Thoracic aorta endothelial cell (primary cell): ENCODE results near the gene PLEK2. TPM values are rescaled to one million over a fixed set of nuclear protein-coding genes. Genes with fewer than 3 reads are reported as not detected.

Experiments
- small RNA-seq: library from RNA; depleted of rRNA; stranded (forward); fragments of <200 nt; gene quantifications from one replicate; pipeline ENCODE3, GENCODE V24; 2012
- total RNA-seq: library from RNA; depleted of rRNA; stranded (reverse); fragments of >200 nt; gene quantifications from 2 replicates; pipeline ENCODE4 v1.2.3, GENCODE V29; 2012

The PLEK2 gene
- 10.1 and 11.1 TPM in 2 replicates for total RNA-seq

GRCh38 chr14:67411820-67412421 lies at the start of gene PLEK2:
TSS of gene PLEK2 (minus strand) at chr14:67412165. CDS start at chr14:67412059, 106 bp downstream.

GRCh38 chr14:67359775-67360469 lies 52.0 kb downstream of the PLEK2 start, which contains the start of the genes ATP6V1D and EIF2S1:
TSS of gene ATP6V1D (minus strand) at chr14:67359804. CDS start at chr14:67359698, 106 bp downstream.
TSS of gene EIF2S1 (plus strand) at chr14:67360328. CDS start at chr14:67364768, 4,440 bp downstream.

Small RNA genes within 50 kb of the gene (small RNA-seq; reads per million reads assigned to genes)
- gene MIR5694 (not detected), gene RF00019 (not detected)

Other genes starting within 250 kb of the PLEK2 start
- not detected in 2 replicates for gene GARIN2, start 222.7 kb downstream of the PLEK2 start, total RNA-seq
- gene PALS1, start 170.7 kb downstream of the PLEK2 start, total RNA-seq: 38.1 and 39.4 TPM in 2 replicates
- gene ATP6V1D, start 52.4 kb downstream of the PLEK2 start, total RNA-seq: 95.1 and 127 TPM in 2 replicates
- 227 and 310 TPM in 2 replicates for gene EIF2S1, start 51.8 kb downstream of the PLEK2 start, total RNA-seq
- gene TMEM229B, start 76.6 kb upstream of the PLEK2 start, total RNA-seq: under 0.01 and 0.07 TPM in 2 replicates
- gene PLEKHH1, start 121.1 kb upstream of the PLEK2 start, total RNA-seq: 0.65 and 1.1 TPM in 2 replicates
- 10.6 and 11.8 TPM in 2 replicates for gene PIGH, start 188.1 kb upstream of the PLEK2 start, total RNA-seq
- gene ARG2, start 207.8 kb upstream of the PLEK2 start, total RNA-seq: 31.1 and 44.5 TPM in 2 replicates